HL-60 (cell line): ENCODE results near the gene TAF3.

Experiments used
- DNase-seq, 2 experiments: peaks; one replicate each; pipeline ENCODE4 v3.0.0-alpha.2; 2010 to 2020; ENCODE audit warnings: low read depth in 1 of 2, low spot score in 1 of 2
- H3K27ac ChIP-seq: fragments of 250-450 bp; sonication (Bioruptor Pico); replicated peaks from 2 replicates; pipeline ENCODE4 v1.5.1; 2020; ENCODE audit warnings: mild to moderate bottlenecking, moderate library complexity
- H3K27me3 ChIP-seq: fragments of 250-450 bp; sonication (Bioruptor Pico); 2 replicates; pipeline ENCODE4 v1.5.1; 2021; ENCODE audit warnings: mild to moderate bottlenecking, moderate library complexity; ENCODE audit not compliant: insufficient read depth, poor library complexity, severe bottlenecking
- H3K4me3 ChIP-seq: replicated peaks from 2 replicates; pipeline ENCODE4 v1.5.1; 2011; ENCODE audit warnings: mild to moderate bottlenecking, control low read depth, low read length; ENCODE audit not compliant: insufficient read depth
- GABPA ChIP-seq: IDR thresholded peaks from 2 replicates; pipeline ENCODE4 v1.6.1; 2012; ENCODE audit warnings: low read depth
- POLR2AphosphoS5 ChIP-seq: IDR thresholded peaks from 2 replicates; pipeline ENCODE4 v1.6.1; 2012; ENCODE audit warnings: low read depth
- REST ChIP-seq: IDR thresholded peaks from 2 replicates; pipeline ENCODE4 v1.6.1; 2012; ENCODE audit warnings: low read depth; ENCODE audit not compliant: insufficient replicate concordance
- SPI1 ChIP-seq: IDR thresholded peaks from 2 replicates; pipeline ENCODE4 v1.6.1; 2012; ENCODE audit warnings: low read depth, mild to moderate bottlenecking, borderline replicate concordance
- TF ChIP-seq, protein P1 (sequence below): IDR thresholded peaks from one replicate; pipeline ENCODE4 v1.5.1; 2011; ENCODE audit warnings: low read length, control low read depth, inconsistent platforms; ENCODE audit not compliant: insufficient read depth

Gene TAF3

DNA sequence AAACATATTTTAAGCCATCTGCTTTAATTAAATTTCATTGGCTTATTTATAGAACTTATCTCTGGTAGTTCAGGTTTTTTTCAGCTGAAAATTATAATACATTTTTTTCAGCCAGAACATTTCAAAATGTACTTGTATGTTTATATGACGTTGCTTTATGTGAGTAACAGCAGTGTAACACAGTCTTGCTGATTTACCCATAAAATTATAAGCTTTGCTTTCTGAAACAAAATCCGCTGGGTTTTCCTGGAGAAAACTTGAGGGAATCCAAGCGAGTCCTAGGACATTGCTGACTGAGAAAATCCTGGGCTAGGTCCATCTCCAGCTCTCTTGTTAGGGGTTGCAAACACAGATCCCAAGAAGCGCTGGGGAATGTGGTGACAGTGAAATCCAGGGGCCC, 124.0 kb downstream of the TAF3 start:
- no peak for DNase-seq
- Histone ChIP-seq H3K27ac (no peak overlapping the region), H3K4me3 (no peak overlapping the region), H3K27me3 (no peaks in the 10 kb centered on the region)
- TF ChIP-seq POLR2AphosphoS5 (no peak), REST (no peak), SPI1 (no peak), GABPA (no peak)
- TF ChIP-seq, protein P1, sequence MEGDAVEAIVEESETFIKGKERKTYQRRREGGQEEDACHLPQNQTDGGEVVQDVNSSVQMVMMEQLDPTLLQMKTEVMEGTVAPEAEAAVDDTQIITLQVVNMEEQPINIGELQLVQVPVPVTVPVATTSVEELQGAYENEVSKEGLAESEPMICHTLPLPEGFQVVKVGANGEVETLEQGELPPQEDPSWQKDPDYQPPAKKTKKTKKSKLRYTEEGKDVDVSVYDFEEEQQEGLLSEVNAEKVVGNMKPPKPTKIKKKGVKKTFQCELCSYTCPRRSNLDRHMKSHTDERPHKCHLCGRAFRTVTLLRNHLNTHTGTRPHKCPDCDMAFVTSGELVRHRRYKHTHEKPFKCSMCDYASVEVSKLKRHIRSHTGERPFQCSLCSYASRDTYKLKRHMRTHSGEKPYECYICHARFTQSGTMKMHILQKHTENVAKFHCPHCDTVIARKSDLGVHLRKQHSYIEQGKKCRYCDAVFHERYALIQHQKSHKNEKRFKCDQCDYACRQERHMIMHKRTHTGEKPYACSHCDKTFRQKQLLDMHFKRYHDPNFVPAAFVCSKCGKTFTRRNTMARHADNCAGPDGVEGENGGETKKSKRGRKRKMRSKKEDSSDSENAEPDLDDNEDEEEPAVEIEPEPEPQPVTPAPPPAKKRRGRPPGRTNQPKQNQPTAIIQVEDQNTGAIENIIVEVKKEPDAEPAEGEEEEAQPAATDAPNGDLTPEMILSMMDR = no peak

GRCh38 chr10:7942859-7943258, 124.6 kb downstream of the TAF3 start:
- H3K27ac ChIP-seq = no peak overlapping the region

DNA sequence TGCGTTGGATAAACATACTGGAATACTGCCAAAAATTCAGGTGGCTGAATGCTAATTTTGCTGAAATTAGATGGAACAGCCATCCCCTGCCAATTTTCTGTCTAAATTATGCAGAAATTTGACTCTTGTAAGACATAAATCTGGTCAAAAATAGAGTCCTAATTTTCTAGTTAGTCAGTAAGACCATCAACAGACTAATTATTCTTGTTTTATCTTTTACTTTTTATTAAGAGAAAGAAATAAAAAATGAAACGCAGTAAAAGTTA, 125.8 kb downstream of the TAF3 start:
- no peak for DNase-seq

More at GRCh38 chr10:7942859-7943258, 124.6 kb downstream of the TAF3 start:
- no peaks in the 10 kb centered on the region for H3K27me3 ChIP-seq
- no peak for TF ChIP-seq GABPA
- no peak for TF ChIP-seq REST
- TF ChIP-seq SPI1 = no peak
- TF ChIP-seq, protein P1 = no peak
- TF ChIP-seq POLR2AphosphoS5 = no peak
- no peak overlapping the region for H3K4me3 ChIP-seq
- no peak for DNase-seq

More for the DNA sequence above, 125.8 kb downstream of the TAF3 start:
- TF ChIP-seq, protein P1 = no peak
- TF ChIP-seq POLR2AphosphoS5 = no peak
- TF ChIP-seq GABPA = no peak
- no peak for TF ChIP-seq REST
- no peak for TF ChIP-seq SPI1
- Histone ChIP-seq H3K27me3 (no peaks in the 10 kb centered on the region), H3K27ac (no peak overlapping the region), H3K4me3 (no peak overlapping the region)
